Nephron progenitor cell (in vitro differentiated cells): Measurements from ENCODE around the gene HAL.
A peak's percentile ranks its signal among the peaks of the same experiment; 100 is the strongest.
"Not testable (repeated sequence)": the region's sequence is repeated elsewhere in the genome, so short reads cannot be mapped to it uniquely, and the experiment has no call there.

Source experiments
- DNase-seq: peaks from one replicate; pipeline ENCODE4 v3.0.0; 2021
- H3K27ac Mint-ChIP-seq: 2 replicates; pipeline ENCODE4 v1.8.0; 2021; ENCODE audit warnings: mild to moderate bottlenecking, moderate library complexity, mixed read lengths
- H3K27me3 Mint-ChIP-seq: 2 replicates; pipeline ENCODE4 v1.8.0; 2021; ENCODE audit warnings: mild to moderate bottlenecking, low read depth, mixed read lengths; ENCODE audit not compliant: poor library complexity
- H3K36me3 Mint-ChIP-seq: 2 replicates; pipeline ENCODE4 v1.8.0; 2021; ENCODE audit warnings: low read depth, mixed read lengths
- H3K4me1 Mint-ChIP-seq: 2 replicates; pipeline ENCODE4 v1.8.0; 2021; ENCODE audit warnings: mixed read lengths
- H3K4me3 Mint-ChIP-seq: 2 replicates; pipeline ENCODE4 v1.8.0; 2021; ENCODE audit warnings: mild to moderate bottlenecking, moderate library complexity, mixed read lengths
- H3K9me3 Mint-ChIP-seq: 2 replicates; pipeline ENCODE4 v1.8.0; 2021; ENCODE audit warnings: mild to moderate bottlenecking, moderate library complexity, mixed read lengths
- TF ChIP-seq, protein P1 (sequence below): fragments of 200-600 bp; sonication (generic); IDR thresholded peaks from 2 replicates; pipeline ENCODE4 v1.5.0; 2021; ENCODE audit warnings: antibody characterized with exemption

HAL gene

DNA sequence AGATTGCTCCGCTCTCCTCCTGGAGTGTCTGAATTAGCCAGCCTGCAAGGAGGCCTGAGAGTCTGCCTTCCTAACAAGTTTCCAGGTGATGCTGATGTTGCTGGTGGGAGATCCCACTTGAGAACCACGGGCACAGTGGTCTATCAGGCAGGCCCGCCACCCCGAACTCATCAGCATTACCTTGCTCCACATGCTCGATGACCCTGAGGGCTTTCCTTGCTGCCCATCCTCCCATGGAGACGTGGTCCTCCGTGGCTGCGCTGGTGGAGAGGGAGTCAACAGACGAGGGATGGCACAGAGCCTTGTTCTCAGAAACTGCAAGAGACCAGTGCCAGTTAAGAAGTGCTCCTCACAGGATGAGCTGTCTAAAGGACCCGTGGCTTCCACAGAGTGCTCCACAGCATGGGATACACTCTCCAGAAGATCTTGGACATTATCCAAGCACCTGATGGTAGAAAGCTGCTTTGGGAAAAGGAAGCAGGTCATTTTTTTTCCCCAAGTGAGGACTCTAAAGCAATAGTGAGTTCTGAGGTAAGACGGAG lies 18.3 kb downstream of the HAL start:
- Mint-ChIP-seq H3K4me3 (no peak overlapping the region), H3K9me3 (no peaks in the 10 kb centered on the region), H3K27me3 (peaks cover 3% of the 10 kb centered on the region), H3K27ac (no peak overlapping the region), H3K36me3 (no peaks in the 10 kb centered on the region), H3K4me1 (peaks cover 17% of the 10 kb centered on the region)
- TF ChIP-seq, protein P1, sequence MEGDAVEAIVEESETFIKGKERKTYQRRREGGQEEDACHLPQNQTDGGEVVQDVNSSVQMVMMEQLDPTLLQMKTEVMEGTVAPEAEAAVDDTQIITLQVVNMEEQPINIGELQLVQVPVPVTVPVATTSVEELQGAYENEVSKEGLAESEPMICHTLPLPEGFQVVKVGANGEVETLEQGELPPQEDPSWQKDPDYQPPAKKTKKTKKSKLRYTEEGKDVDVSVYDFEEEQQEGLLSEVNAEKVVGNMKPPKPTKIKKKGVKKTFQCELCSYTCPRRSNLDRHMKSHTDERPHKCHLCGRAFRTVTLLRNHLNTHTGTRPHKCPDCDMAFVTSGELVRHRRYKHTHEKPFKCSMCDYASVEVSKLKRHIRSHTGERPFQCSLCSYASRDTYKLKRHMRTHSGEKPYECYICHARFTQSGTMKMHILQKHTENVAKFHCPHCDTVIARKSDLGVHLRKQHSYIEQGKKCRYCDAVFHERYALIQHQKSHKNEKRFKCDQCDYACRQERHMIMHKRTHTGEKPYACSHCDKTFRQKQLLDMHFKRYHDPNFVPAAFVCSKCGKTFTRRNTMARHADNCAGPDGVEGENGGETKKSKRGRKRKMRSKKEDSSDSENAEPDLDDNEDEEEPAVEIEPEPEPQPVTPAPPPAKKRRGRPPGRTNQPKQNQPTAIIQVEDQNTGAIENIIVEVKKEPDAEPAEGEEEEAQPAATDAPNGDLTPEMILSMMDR = no peak
- DNase-seq = no peak

GRCh38 chr12:95976416-95976832 lies 19.7 kb downstream of the HAL start:
- Mint-ChIP-seq H3K36me3 (no peaks in the 10 kb centered on the region), H3K4me3 (no peak overlapping the region), H3K4me1 (peaks cover 25% of the 10 kb centered on the region), H3K27ac (no peak overlapping the region), H3K27me3 (no peaks in the 10 kb centered on the region), H3K9me3 (no peaks in the 10 kb centered on the region)
- TF ChIP-seq, protein P1 = no peak
- no peak for DNase-seq

- no peak for DNase-seq
- TF ChIP-seq, protein P1 = no peak
- Mint-ChIP-seq H3K27me3 (no peaks in the 10 kb centered on the region), H3K27ac (no peak overlapping the region), H3K4me1 (peaks cover 33% of the 10 kb centered on the region), H3K9me3 (peaks cover 6% of the 10 kb centered on the region), H3K36me3 (peaks cover under 1% of the 10 kb centered on the region), H3K4me3 (no peak overlapping the region)
Measured at GRCh38 chr12:95975491-95975890, 20.7 kb downstream of the HAL start.

- Mint-ChIP-seq H3K4me1 (peaks cover 36% of the 10 kb centered on the region), H3K27me3 (no peaks in the 10 kb centered on the region), H3K36me3 (peaks cover 7% of the 10 kb centered on the region), H3K9me3 (peaks cover 13% of the 10 kb centered on the region), H3K4me3 (no peak overlapping the region), H3K27ac (no peak overlapping the region)
- TF ChIP-seq, protein P1 = no peak
- no peak for DNase-seq
Measured at GRCh38 chr12:95974358-95974757, 21.8 kb downstream of the HAL start.

DNA sequence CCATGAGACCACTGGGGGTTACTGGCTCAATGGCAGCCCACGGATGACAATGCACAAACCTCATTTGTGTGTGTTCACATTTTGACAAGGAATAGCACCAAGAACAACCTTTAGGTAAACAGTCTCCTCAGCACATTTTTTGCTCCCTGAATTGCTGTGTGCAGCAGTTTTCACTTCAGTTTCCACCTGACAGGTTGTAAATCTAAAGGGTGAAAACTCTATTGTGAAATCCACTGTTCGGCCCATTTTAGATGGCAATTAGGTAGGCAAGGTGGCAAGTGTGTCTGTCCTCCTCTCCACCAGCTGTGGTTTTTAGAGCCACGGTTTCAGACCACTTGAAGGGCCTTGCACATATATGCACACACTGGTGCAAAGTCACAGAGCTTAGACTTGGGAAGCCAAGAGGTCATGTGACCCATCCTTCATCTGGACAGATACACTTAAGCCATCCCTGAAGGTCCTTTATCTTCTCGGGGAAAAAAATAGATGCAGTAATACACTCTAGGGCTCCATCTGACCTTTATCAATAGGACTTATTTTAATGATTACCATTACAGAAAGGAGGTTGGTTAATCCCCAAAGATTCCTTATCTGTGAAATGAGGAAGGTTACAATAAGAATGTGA lies 23.2 kb downstream of the HAL start:
- Mint-ChIP-seq H3K4me3 (no peak overlapping the region), H3K4me1 (peaks cover 36% of the 10 kb centered on the region), H3K36me3 (peaks cover 7% of the 10 kb centered on the region), H3K27me3 (no peaks in the 10 kb centered on the region), H3K27ac (peak overlapping the region; percentile 64), H3K9me3 (peaks cover 13% of the 10 kb centered on the region)
- TF ChIP-seq, protein P1 = no peak
- DNase-seq = no peak

DNA sequence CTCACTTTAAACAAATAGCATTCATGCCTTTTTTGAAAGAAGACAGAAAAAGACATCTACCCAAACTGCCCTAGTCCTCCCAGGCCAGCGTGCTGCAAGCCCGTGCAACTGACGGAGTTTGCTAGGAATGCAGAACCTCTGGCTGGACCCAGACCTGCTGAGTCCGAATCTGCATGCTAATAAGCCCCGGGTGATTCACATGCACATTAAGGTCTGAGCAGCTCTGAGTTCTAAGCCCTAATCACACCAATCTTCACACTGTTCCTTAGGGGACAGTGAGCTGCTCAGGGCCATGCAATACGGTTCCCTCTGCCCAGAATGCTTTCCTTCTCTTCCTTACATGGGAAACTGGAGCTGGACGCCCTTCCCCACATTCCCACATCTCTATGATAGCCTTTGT lies 25.2 kb downstream of the HAL start:
- no peak overlapping the region for H3K27ac Mint-ChIP-seq
- H3K27me3 Mint-ChIP-seq = no peaks in the 10 kb centered on the region
- H3K9me3 Mint-ChIP-seq = peaks cover 13% of the 10 kb centered on the region
- TF ChIP-seq, protein P1 = no peak
- peaks cover 7% of the 10 kb centered on the region for H3K36me3 Mint-ChIP-seq
- DNase-seq = no peak
- no peak overlapping the region for H3K4me3 Mint-ChIP-seq
- H3K4me1 Mint-ChIP-seq = peaks cover 47% of the 10 kb centered on the region

DNA sequence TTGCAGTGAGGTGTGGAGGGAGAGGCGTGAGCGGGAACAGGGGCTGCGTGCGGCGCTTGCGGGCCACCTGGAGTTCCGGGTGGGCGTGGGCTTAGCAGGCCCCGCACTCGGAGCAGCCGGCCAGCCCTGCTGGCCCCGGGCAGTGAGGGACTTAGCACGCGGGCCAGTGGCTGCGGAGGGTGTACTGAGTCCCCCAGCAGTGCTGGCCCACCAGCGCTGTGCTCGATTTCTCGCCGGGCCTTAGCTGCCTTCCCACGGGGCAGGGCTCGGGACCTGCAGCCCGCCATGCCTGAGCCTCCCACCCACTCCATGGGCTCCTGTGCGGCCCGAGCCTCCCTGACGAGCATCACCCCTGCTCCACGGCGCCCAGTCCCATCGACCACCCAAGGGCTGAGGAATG lies 27.0 kb downstream of the HAL start:
- Mint-ChIP-seq H3K4me1 (peaks cover 43% of the 10 kb centered on the region), H3K9me3 (peaks cover 13% of the 10 kb centered on the region)
- H3K27me3 Mint-ChIP-seq, H3K36me3 Mint-ChIP-seq, H3K4me3 Mint-ChIP-seq, H3K27ac Mint-ChIP-seq, DNase-seq: not testable (repeated sequence)
